Adrenal gland (tissue), 5 donors: ENCODE measurements around the gene SEMA7A.

Source experiments
- CTCF ChIP-seq, 6 experiments: fragments of 450-650 bp in 4 of 6; fragments of 200-600 bp in 2 of 6; sonication (generic) in 1 of 6; IDR thresholded peaks; 1 replicate in 5 of 6; 2 replicates in 1 of 6; pipeline versions ENCODE4 v1.5.1 to v1.8.0; 2016 to 2021; ENCODE audit warnings: antibody characterized with exemption in 6 of 6, mild to moderate bottlenecking in 2 of 6, moderate library complexity in 1 of 6
- POLR2A ChIP-seq, 2 donors: fragments of 450-650 bp; IDR thresholded peaks; one replicate each; pipeline ENCODE4 v1.6.1; 2017; ENCODE audit warnings: antibody characterized with exemption in 2 of 2, mild to moderate bottlenecking in 2 of 2, moderate library complexity in 1 of 2
- donor health status: DM: no; HTN: no; CAD: no.

- TF ChIP-seq CTCF (IDR thresholded peaks at IDR 0.05) (no peak), POLR2A (IDR thresholded peaks at IDR 0.05) (no peak)
Observed at GRCh38 chr15:74461847-74462511, 28.2 kb upstream of the SEMA7A start.
